22Rv1 (cell line): Measurements from ENCODE around the gene FUT6.

Experiments
- ZFX ChIP-seq: fragments of 450-650 bp; IDR thresholded peaks from 2 replicates; pipeline ENCODE4 v1.6.1; 2017; ENCODE audit warnings: antibody characterized with exemption, borderline replicate concordance
- TF ChIP-seq, protein P1 (sequence below): fragments of 450-650 bp; IDR thresholded peaks from 2 replicates; pipeline ENCODE4 v1.5.1; 2017; ENCODE audit warnings: mild to moderate bottlenecking

- TF ChIP-seq, protein P1, sequence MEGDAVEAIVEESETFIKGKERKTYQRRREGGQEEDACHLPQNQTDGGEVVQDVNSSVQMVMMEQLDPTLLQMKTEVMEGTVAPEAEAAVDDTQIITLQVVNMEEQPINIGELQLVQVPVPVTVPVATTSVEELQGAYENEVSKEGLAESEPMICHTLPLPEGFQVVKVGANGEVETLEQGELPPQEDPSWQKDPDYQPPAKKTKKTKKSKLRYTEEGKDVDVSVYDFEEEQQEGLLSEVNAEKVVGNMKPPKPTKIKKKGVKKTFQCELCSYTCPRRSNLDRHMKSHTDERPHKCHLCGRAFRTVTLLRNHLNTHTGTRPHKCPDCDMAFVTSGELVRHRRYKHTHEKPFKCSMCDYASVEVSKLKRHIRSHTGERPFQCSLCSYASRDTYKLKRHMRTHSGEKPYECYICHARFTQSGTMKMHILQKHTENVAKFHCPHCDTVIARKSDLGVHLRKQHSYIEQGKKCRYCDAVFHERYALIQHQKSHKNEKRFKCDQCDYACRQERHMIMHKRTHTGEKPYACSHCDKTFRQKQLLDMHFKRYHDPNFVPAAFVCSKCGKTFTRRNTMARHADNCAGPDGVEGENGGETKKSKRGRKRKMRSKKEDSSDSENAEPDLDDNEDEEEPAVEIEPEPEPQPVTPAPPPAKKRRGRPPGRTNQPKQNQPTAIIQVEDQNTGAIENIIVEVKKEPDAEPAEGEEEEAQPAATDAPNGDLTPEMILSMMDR, result no peak
- no peak for TF ChIP-seq ZFX
Observed at GRCh38 chr19:5837761-5838352, 1.6 kb downstream of the FUT6 start.
